HEK293 (cell line): ENCODE results near the gene STK24.

ENCODE experiments used
- CTCF ChIA-PET: fragments of 350-600 bp; formaldehyde crosslinking; extraction: SDS; loops from one replicate; lab custom pipeline; 2021; ENCODE audit warnings: antibody characterized with exemption; lab: Yijun Ruan, JAX
- POLR2A ChIA-PET: fragments of 300-600 bp; formaldehyde crosslinking; extraction: SDS; loops from one replicate; lab custom pipeline; 2020; ENCODE audit warnings: antibody characterized with exemption, inconsistent platforms; lab: Yijun Ruan, JAX
- H3K27ac ChIP-seq: fragments of 200-500 bp; sonication (Bioruptor generic); 2 replicates; pipeline ENCODE4 v1.5.1; 2014; ENCODE audit warnings: low read depth, low read length, control low read depth, inconsistent platforms; ENCODE audit errors: extremely low read depth
- H3K36me3 ChIP-seq, 2 experiments: fragments of 200-500 bp in 1 of 2; sonication (Bioruptor generic) in 1 of 2; 1 replicate in 1 of 2; 2 replicates in 1 of 2; pipeline ENCODE4 v1.5.1; 2014 to 2017; ENCODE audit warnings: inconsistent platforms in 2 of 2, low read length in 2 of 2; ENCODE audit not compliant: control insufficient read depth in 2 of 2, insufficient read depth in 1 of 2
- H3K4me1 ChIP-seq: fragments of 200-500 bp; sonication (Bioruptor generic); 2 replicates; pipeline ENCODE4 v1.5.1; 2014; ENCODE audit warnings: mild to moderate bottlenecking, low read length, inconsistent platforms; ENCODE audit not compliant: control insufficient read depth, insufficient read depth
- H3K4me3 ChIP-seq: 2 replicates; pipeline ENCODE4 v1.5.1; 2011; ENCODE audit warnings: low read depth, mild to moderate bottlenecking, control low read depth, low read length, moderate library complexity
- H3K9me3 ChIP-seq: fragments of 200-500 bp; sonication (Bioruptor generic); 2 replicates; pipeline ENCODE4 v1.5.1; 2014; ENCODE audit warnings: low read depth, low read length, inconsistent platforms; ENCODE audit not compliant: control insufficient read depth, insufficient read depth
- BCL11B ChIP-seq: fragments of 450-650 bp; formaldehyde crosslinking; IDR thresholded peaks from 2 replicates; pipeline ENCODE4 v1.5.1; 2016; ENCODE audit warnings: low read depth, missing biosample characterization, missing genetic modification characterization
- EGR2 ChIP-seq: fragments of 450-650 bp; formaldehyde crosslinking; IDR thresholded peaks from 2 replicates; pipeline ENCODE4 v1.5.1; 2016; ENCODE audit warnings: low read depth, missing biosample characterization, missing genetic modification characterization
- KLF1 ChIP-seq: fragments of 450-650 bp; formaldehyde crosslinking; IDR thresholded peaks from 2 replicates; pipeline ENCODE4 v1.5.1; 2016; ENCODE audit warnings: missing biosample characterization, missing genetic modification characterization
- KLF10 ChIP-seq: fragments of 450-650 bp; IDR thresholded peaks from 2 replicates; pipeline ENCODE4 v1.5.1; 2018; ENCODE audit warnings: missing biosample characterization, mild to moderate bottlenecking, missing genetic modification characterization
- KLF7 ChIP-seq: fragments of 450-650 bp; formaldehyde crosslinking; IDR thresholded peaks from 2 replicates; pipeline ENCODE4 v1.5.1; 2016; ENCODE audit warnings: missing biosample characterization, missing genetic modification characterization, borderline replicate concordance
- OSR2 ChIP-seq: fragments of 450-650 bp; formaldehyde crosslinking; IDR thresholded peaks from 2 replicates; pipeline ENCODE4 v1.5.1; 2016; ENCODE audit warnings: missing biosample characterization, missing genetic modification characterization
- PRDM1 ChIP-seq: fragments of 450-650 bp; formaldehyde crosslinking; IDR thresholded peaks from 2 replicates; pipeline ENCODE4; 2016; ENCODE audit warnings: missing biosample characterization, missing genetic modification characterization
- SALL2 ChIP-seq: fragments of 450-650 bp; formaldehyde crosslinking; IDR thresholded peaks from 2 replicates; pipeline ENCODE4 v1.5.0; 2017; ENCODE audit warnings: missing biosample characterization, mild to moderate bottlenecking, missing genetic modification characterization, borderline replicate concordance
- ZEB2 ChIP-seq: fragments of 450-650 bp; formaldehyde crosslinking; IDR thresholded peaks from 2 replicates; pipeline ENCODE4 v1.5.1; 2016; ENCODE audit warnings: missing biosample characterization, missing genetic modification characterization
- ZFP69B ChIP-seq: fragments of 450-650 bp; formaldehyde crosslinking; IDR thresholded peaks from 2 replicates; pipeline ENCODE4 v1.5.1; 2016; ENCODE audit warnings: missing biosample characterization, missing genetic modification characterization
- ZNF10 ChIP-seq: fragments of 450-650 bp; formaldehyde crosslinking; IDR thresholded peaks from 2 replicates; pipeline ENCODE4 v1.5.1; 2017; ENCODE audit warnings: missing biosample characterization, missing genetic modification characterization
- ZNF274 ChIP-seq, 2 experiments: fragments of 200-500 bp in 1 of 2; fragments of 450-650 bp in 1 of 2; sonication (Bioruptor generic) in 1 of 2; formaldehyde crosslinking in 1 of 2; IDR thresholded peaks; 2 replicates each; pipeline versions ENCODE4 v1.5.1 to v1.6.1; 2014 to 2016; ENCODE audit warnings: borderline replicate concordance in 1 of 2, inconsistent platforms in 1 of 2, low read length in 1 of 2, missing biosample characterization in 1 of 2, missing genetic modification characterization in 1 of 2
- ZNF341 ChIP-seq: fragments of 450-650 bp; formaldehyde crosslinking; IDR thresholded peaks from 2 replicates; pipeline ENCODE4; 2016; ENCODE audit warnings: low read depth, missing biosample characterization, missing genetic modification characterization
- ZNF354C ChIP-seq: fragments of 450-650 bp; formaldehyde crosslinking; IDR thresholded peaks from 2 replicates; pipeline ENCODE4 v1.5.1; 2016; ENCODE audit warnings: missing biosample characterization, missing genetic modification characterization, low read depth, borderline replicate concordance
- ZNF394 ChIP-seq: fragments of 450-650 bp; formaldehyde crosslinking; IDR thresholded peaks from 2 replicates; pipeline ENCODE4 v1.5.1; 2016; ENCODE audit warnings: missing biosample characterization, missing genetic modification characterization, mild to moderate bottlenecking, moderate library complexity, borderline replicate concordance
- ZNF544 ChIP-seq: fragments of 450-650 bp; formaldehyde crosslinking; IDR thresholded peaks from 2 replicates; pipeline ENCODE4 v1.5.0; 2017; ENCODE audit warnings: missing biosample characterization, missing genetic modification characterization
- ZNF549 ChIP-seq: fragments of 450-650 bp; IDR thresholded peaks from 2 replicates; pipeline ENCODE4 v1.5.1; 2018; ENCODE audit warnings: missing biosample characterization, missing genetic modification characterization, mild to moderate bottlenecking, inconsistent platforms, moderate library complexity
- ZNF596 ChIP-seq: fragments of 450-650 bp; IDR thresholded peaks from 2 replicates; pipeline ENCODE4 v1.5.0; 2018; ENCODE audit warnings: missing biosample characterization, mild to moderate bottlenecking, missing genetic modification characterization, moderate library complexity
- ZNF610 ChIP-seq: fragments of 450-650 bp; formaldehyde crosslinking; IDR thresholded peaks from 2 replicates; pipeline ENCODE4 v1.5.1; 2016; ENCODE audit warnings: missing biosample characterization, missing genetic modification characterization, borderline replicate concordance
- ZNF629 ChIP-seq: fragments of 450-650 bp; formaldehyde crosslinking; IDR thresholded peaks from 2 replicates; pipeline ENCODE4 v1.5.1; 2017; ENCODE audit warnings: missing biosample characterization, missing genetic modification characterization
- ZNF664 ChIP-seq: fragments of 450-650 bp; formaldehyde crosslinking; IDR thresholded peaks from 2 replicates; pipeline ENCODE4 v1.5.1; 2016; ENCODE audit warnings: missing biosample characterization, missing genetic modification characterization
- TF ChIP-seq, protein P1 (sequence below): fragments of 450-650 bp; formaldehyde crosslinking; IDR thresholded peaks from 2 replicates; pipeline ENCODE4 v1.5.1; 2016; ENCODE audit warnings: missing biosample characterization, missing genetic modification characterization
- TF ChIP-seq, protein P2 (sequence below): fragments of 450-650 bp; formaldehyde crosslinking; IDR thresholded peaks from 2 replicates; pipeline ENCODE4 v1.5.1; 2016; ENCODE audit warnings: missing biosample characterization, missing genetic modification characterization, borderline replicate concordance
- TF ChIP-seq, protein P3 (sequence below): fragments of 450-650 bp; formaldehyde crosslinking; IDR thresholded peaks from 2 replicates; pipeline ENCODE4 v1.5.1; 2017; ENCODE audit warnings: missing biosample characterization, missing genetic modification characterization
- TF ChIP-seq, protein P4 (sequence below): fragments of 450-650 bp; IDR thresholded peaks from 2 replicates; pipeline ENCODE4 v1.5.1; 2018; ENCODE audit warnings: missing biosample characterization, mild to moderate bottlenecking, missing genetic modification characterization
- TF ChIP-seq, protein P5 (sequence below): fragments of 450-650 bp; formaldehyde crosslinking; IDR thresholded peaks from 2 replicates; pipeline ENCODE4 v1.5.1; 2016; ENCODE audit warnings: missing biosample characterization, missing genetic modification characterization

Gene STK24

DNA sequence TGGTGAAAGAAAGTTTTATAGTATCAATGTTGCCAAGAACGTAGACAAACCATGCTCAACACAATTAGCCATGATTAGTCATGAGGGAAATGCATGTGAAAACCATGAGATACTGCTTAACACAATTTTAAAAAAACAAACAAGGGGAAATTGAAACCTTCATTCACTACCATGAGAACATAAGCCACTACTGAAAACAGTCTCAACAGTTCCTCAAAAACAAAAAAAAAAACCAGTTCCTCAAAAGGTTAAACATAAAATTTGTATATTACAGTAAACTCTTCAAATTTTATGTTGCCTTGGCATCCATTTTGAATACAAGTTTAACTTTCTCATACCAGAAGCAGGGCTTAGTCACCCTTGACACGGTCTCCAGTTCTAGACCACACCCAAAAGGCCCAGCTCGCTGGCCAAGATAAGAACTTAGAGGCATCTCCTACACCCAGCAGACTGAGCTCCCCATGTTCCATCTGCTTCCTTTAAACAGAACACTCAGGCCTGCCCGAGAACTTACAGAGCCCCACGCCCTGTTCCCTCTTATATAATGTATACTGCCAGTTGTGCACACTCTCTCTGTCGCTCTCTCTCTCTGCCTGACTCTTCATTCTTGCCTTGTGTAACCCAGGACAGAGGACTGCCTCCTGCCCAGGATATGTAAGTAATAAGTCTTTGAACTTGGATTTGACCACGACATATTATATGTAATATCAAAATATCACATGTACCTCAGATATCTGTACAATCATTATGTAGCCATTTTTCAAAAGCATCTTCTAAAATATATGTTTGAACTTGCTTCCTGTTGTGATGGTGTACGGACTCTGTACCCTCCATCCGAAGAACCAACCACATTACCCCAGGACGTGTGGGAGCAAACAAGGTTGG is 67.4 kb downstream of the STK24 start:
- Histone ChIP-seq H3K4me1 (peaks cover 33% of the 10 kb centered on the region), H3K9me3 (no peaks in the 10 kb centered on the region), H3K36me3 (peaks cover 0 to 9% of the 10 kb centered on the region in 2 experiments; a peak in 1 of 3 replicates), H3K27ac (no peak overlapping the region; the same call in 1 of the 2 replicates), H3K4me3 (no peak overlapping the region)
- ChIA-PET POLR2A (interaction anchor here (1.3 kb wide), 1 partner anchor 68 kb away, joined by 3 read pairs; the partner anchor contains the start of gene STK24), CTCF (interaction anchor here (0.9 to 1.1 kb wide), 3 partner anchors 10 to 43 kb away, joined by 3 read pairs; no protein-coding TSS in a partner anchor)
- TF ChIP-seq KLF7 (tag by site-specific recombination) = 0 out of 2 replicates have a peak, but pooled peaks have one; percentile 28
- no peak for TF ChIP-seq ZNF354C (tag by site-specific recombination)
- no peak for TF ChIP-seq ZNF274 (IDR thresholded peaks at IDR 0.05; ENCODE audit: low read length)
- TF ChIP-seq ZNF274 (tag by site-specific recombination; IDR thresholded peaks at IDR 0.05; ENCODE audit: borderline replicate concordance) = no peak
- TF ChIP-seq, protein P1, sequence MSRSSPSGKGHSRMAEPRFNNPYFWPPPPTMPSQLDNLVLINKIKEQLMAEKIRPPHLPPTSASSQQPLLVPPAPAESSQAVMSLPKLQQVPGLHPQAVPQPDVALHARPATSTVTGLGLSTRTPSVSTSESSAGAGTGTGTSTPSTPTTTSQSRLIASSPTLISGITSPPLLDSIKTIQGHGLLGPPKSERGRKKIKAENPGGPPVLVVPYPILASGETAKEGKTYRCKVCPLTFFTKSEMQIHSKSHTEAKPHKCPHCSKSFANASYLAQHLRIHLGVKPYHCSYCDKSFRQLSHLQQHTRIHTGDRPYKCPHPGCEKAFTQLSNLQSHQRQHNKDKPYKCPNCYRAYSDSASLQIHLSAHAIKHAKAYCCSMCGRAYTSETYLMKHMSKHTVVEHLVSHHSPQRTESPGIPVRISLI (tag by site-specific recombination) = peak; percentile 72
- TF ChIP-seq, protein P2, sequence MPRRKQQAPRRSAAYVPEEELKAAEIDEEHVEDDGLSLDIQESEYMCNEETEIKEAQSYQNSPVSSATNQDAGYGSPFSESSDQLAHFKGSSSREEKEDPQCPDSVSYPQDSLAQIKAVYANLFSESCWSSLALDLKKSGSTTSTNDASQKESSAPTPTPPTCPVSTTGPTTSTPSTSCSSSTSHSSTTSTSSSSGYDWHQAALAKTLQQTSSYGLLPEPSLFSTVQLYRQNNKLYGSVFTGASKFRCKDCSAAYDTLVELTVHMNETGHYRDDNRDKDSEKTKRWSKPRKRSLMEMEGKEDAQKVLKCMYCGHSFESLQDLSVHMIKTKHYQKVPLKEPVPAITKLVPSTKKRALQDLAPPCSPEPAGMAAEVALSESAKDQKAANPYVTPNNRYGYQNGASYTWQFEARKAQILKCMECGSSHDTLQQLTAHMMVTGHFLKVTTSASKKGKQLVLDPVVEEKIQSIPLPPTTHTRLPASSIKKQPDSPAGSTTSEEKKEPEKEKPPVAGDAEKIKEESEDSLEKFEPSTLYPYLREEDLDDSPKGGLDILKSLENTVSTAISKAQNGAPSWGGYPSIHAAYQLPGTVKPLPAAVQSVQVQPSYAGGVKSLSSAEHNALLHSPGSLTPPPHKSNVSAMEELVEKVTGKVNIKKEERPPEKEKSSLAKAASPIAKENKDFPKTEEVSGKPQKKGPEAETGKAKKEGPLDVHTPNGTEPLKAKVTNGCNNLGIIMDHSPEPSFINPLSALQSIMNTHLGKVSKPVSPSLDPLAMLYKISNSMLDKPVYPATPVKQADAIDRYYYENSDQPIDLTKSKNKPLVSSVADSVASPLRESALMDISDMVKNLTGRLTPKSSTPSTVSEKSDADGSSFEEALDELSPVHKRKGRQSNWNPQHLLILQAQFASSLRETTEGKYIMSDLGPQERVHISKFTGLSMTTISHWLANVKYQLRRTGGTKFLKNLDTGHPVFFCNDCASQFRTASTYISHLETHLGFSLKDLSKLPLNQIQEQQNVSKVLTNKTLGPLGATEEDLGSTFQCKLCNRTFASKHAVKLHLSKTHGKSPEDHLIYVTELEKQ (tag by site-specific recombination) = peak; percentile 48; the same call in 1 of the 2 replicates
- TF ChIP-seq ZNF664 (tag by site-specific recombination) = peak; percentile 65; the same call in 1 of the 2 replicates
- no peak for TF ChIP-seq ZFP69B (tag by site-specific recombination)
- TF ChIP-seq KLF1 = peak; percentile 55
- TF ChIP-seq ZNF341 (tag by site-specific recombination) = no peak
- TF ChIP-seq, protein P3, sequence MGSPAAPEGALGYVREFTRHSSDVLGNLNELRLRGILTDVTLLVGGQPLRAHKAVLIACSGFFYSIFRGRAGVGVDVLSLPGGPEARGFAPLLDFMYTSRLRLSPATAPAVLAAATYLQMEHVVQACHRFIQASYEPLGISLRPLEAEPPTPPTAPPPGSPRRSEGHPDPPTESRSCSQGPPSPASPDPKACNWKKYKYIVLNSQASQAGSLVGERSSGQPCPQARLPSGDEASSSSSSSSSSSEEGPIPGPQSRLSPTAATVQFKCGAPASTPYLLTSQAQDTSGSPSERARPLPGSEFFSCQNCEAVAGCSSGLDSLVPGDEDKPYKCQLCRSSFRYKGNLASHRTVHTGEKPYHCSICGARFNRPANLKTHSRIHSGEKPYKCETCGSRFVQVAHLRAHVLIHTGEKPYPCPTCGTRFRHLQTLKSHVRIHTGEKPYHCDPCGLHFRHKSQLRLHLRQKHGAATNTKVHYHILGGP (tag by site-specific recombination) = peak; percentile 43
- TF ChIP-seq, protein P4, sequence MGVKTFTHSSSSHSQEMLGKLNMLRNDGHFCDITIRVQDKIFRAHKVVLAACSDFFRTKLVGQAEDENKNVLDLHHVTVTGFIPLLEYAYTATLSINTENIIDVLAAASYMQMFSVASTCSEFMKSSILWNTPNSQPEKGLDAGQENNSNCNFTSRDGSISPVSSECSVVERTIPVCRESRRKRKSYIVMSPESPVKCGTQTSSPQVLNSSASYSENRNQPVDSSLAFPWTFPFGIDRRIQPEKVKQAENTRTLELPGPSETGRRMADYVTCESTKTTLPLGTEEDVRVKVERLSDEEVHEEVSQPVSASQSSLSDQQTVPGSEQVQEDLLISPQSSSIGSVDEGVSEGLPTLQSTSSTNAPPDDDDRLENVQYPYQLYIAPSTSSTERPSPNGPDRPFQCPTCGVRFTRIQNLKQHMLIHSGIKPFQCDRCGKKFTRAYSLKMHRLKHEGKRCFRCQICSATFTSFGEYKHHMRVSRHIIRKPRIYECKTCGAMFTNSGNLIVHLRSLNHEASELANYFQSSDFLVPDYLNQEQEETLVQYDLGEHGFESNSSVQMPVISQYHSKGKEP (tag by site-specific recombination) = 0 out of 2 replicates have a peak, but pooled peaks have one; percentile 22
- no peak for TF ChIP-seq KLF10 (tag by site-specific recombination)
- no peak for TF ChIP-seq ZNF10 (tag by site-specific recombination)
- TF ChIP-seq ZNF394 (tag by site-specific recombination) = peak; percentile 15; the same call in 1 of the 2 replicates
- no peak for TF ChIP-seq ZNF610 (tag by site-specific recombination)
- no peak for TF ChIP-seq ZNF544 (tag by site-specific recombination)
- TF ChIP-seq OSR2 (tag by site-specific recombination) = peak; percentile 54
- TF ChIP-seq BCL11B (tag by site-specific recombination) = no peak
- TF ChIP-seq ZEB2 (tag by site-specific recombination) = peak; percentile 48; the same call in 1 of the 2 replicates
- peak; percentile 60; the same call in 1 of the 2 replicates for TF ChIP-seq ZNF596 (tag by site-specific recombination)
- TF ChIP-seq ZNF629 (tag by site-specific recombination) = peak; percentile 50
- 0 out of 2 replicates have a peak, but pooled peaks have one; percentile 27 for TF ChIP-seq PRDM1 (tag by site-specific recombination)
- no peak for TF ChIP-seq ZNF549 (tag by site-specific recombination)
- no peak for TF ChIP-seq SALL2 (tag by site-specific recombination)
- no peak for TF ChIP-seq EGR2
- TF ChIP-seq, protein P5, sequence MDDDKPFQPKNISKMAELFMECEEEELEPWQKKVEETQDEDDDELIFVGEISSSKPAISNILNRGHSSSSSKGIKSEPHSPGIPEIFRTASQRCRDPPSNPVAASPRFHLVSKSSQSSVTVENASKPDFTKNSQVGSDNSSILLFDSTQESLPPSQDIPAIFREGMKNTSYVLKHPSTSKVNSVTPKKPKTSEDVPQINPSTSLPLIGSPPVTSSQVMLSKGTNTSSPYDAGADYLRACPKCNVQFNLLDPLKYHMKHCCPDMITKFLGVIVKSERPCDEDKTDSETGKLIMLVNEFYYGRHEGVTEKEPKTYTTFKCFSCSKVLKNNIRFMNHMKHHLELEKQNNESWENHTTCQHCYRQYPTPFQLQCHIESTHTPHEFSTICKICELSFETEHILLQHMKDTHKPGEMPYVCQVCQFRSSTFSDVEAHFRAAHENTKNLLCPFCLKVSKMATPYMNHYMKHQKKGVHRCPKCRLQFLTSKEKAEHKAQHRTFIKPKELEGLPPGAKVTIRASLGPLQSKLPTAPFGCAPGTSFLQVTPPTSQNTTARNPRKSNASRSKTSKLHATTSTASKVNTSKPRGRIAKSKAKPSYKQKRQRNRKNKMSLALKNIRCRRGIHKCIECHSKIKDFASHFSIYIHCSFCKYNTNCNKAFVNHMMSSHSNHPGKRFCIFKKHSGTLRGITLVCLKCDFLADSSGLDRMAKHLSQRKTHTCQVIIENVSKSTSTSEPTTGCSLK (tag by site-specific recombination) = no peak
